GM18870 (cell line): Measurements from ENCODE around the gene CATSPERD.
A peak's percentile ranks its signal among the peaks of the same experiment; 100 is the strongest.

Experiments
- ATAC-seq: cut with Tn5 transposase; IDR thresholded peaks from one replicate; pipeline ENCODE4 v1.9.1; 2021; ENCODE audit warnings: moderate library complexity; ENCODE audit not compliant: unreplicated experiment

Gene CATSPERD

DNA sequence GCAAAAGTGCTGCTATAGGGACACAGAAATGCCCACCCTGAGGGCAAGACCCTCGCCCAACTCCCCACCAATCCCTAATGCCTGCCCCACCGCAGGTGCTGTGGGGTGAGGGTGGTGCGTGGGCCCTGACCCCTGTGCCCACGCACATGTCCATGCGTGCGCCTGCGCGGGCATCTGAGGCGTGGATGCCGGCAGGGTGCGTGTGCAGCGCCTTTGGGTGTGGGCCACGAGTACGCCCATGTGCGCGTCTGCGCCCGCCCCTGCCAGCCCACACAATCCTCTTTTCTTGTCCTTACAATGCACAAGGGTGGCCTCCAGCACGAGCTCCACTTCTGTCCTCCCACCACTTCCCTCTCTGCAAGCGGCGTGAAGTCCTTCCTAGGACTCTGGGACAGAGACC is 104.7 kb downstream of the CATSPERD start:
- no peak for ATAC-seq

- ATAC-seq, result no peak
Observed at GRCh38 chr19:5826531-5827341, 106.3 kb downstream of the CATSPERD start.

GRCh38 chr19:5827342-5827890 is 107.0 kb downstream of the CATSPERD start:
- ATAC-seq, result no peak

GRCh38 chr19:5827891-5828660 is 107.6 kb downstream of the CATSPERD start:
- peak; percentile 60 for ATAC-seq
